PC-3 (cell line): ENCODE results near the gene RALGAPA1. TPM values are rescaled to one million over a fixed set of nuclear protein-coding genes. Genes with fewer than 3 reads are reported as not detected.

Source experiments
- ATAC-seq: fragments of 200-7000 bp; cut with Tn5 transposase; 2 replicates; pipeline ENCODE4 v1.9.1; 2020; ENCODE audit warnings: mild to moderate bottlenecking, moderate library complexity
- BruUV-seq: library from RNA; stranded (reverse); fragments of 400-500 nt; replicated peaks from 2 replicates; lab custom pipeline; 2021; lab: Mats Ljungman, UMichigan
- CTCF ChIA-PET: fragments of 300-600 bp; sonication (Branson Sonifier 250); formaldehyde crosslinking; loops from one replicate; lab custom pipeline; 2022; ENCODE audit warnings: antibody characterized with exemption; lab: Charles Lee
- POLR2A ChIA-PET: fragments of 300-600 bp; sonication (Branson Sonifier 250); formaldehyde crosslinking; loops from one replicate; lab custom pipeline; 2022; ENCODE audit warnings: antibody characterized with exemption; ENCODE audit not compliant: unreplicated experiment; lab: Charles Lee
- DNase-seq: peaks from one replicate; pipeline ENCODE4 v3.0.0-alpha.2; 2015
- H2AFZ ChIP-seq: fragments of 300-600 bp; sonication (generic); 2 replicates; pipeline ENCODE4 v1.6.0; 2016; ENCODE audit warnings: antibody characterized with exemption, low read length
- H3F3A ChIP-seq: fragments of 300-600 bp; sonication (generic); one replicate; pipeline ENCODE4 v1.6.0; 2017; ENCODE audit warnings: antibody characterized with exemption, low read length, control low read depth, mild to moderate bottlenecking; ENCODE audit not compliant: unreplicated experiment
- H3K27ac ChIP-seq: fragments of 300-600 bp; sonication (generic); 2 replicates; pipeline ENCODE4 v1.5.1; 2016; ENCODE audit warnings: mild to moderate bottlenecking, low read length
- H3K27me3 ChIP-seq: fragments of 300-600 bp; sonication (generic); 2 replicates; pipeline ENCODE4 v1.6.1; 2016; ENCODE audit warnings: low read length, mixed read lengths
- H3K36me3 ChIP-seq: fragments of 300-600 bp; sonication (generic); 2 replicates; pipeline ENCODE4 v1.6.1; 2016; ENCODE audit warnings: low read depth, mixed run types, low read length, mixed read lengths
- H3K4me1 ChIP-seq: fragments of 300-600 bp; sonication (generic); 2 replicates; pipeline ENCODE4 v1.5.1; 2016; ENCODE audit warnings: low read length; ENCODE audit not compliant: insufficient read depth
- H3K4me2 ChIP-seq: fragments of 300-600 bp; sonication (generic); 2 replicates; pipeline ENCODE4 v1.6.0; 2016; ENCODE audit warnings: low read length
- H3K4me3 ChIP-seq: fragments of 300-600 bp; sonication (generic); 2 replicates; pipeline ENCODE4 v1.5.1; 2016; ENCODE audit warnings: mild to moderate bottlenecking, low read length, mixed read lengths
- H3K79me2 ChIP-seq: fragments of 300-600 bp; sonication (generic); 2 replicates; pipeline ENCODE4 v1.6.1; 2017; ENCODE audit warnings: low read length, mixed read lengths
- H3K9ac ChIP-seq: fragments of 300-600 bp; sonication (generic); 2 replicates; pipeline ENCODE4 v1.6.0; 2016; ENCODE audit warnings: mild to moderate bottlenecking, low read length
- H3K9me2 ChIP-seq: fragments of 300-600 bp; sonication (generic); replicated peaks from 2 replicates; pipeline ENCODE4 v1.6.1; 2016; ENCODE audit warnings: mixed run types, low read length, mixed read lengths
- H3K9me3 ChIP-seq: fragments of 300-600 bp; sonication (generic); 2 replicates; pipeline ENCODE4 v1.6.1; 2016; ENCODE audit warnings: low read length, mixed read lengths
- H4K20me1 ChIP-seq: fragments of 300-600 bp; sonication (generic); 2 replicates; pipeline ENCODE4 v1.6.1; 2016; ENCODE audit warnings: low read length, mixed read lengths
- CTCF ChIP-seq: fragments of 300-600 bp; sonication (generic); conservative IDR thresholded peaks from 2 replicates; pipeline ENCODE4 v1.5.1; 2017; ENCODE audit warnings: antibody characterized with exemption, low read depth, mild to moderate bottlenecking, low read length
- EZH2 ChIP-seq: fragments of 300-600 bp; sonication (generic); IDR thresholded peaks from one replicate; pipeline ENCODE4 v1.6.1; 2017; ENCODE audit warnings: antibody characterized with exemption, mild to moderate bottlenecking, low read length; ENCODE audit not compliant: unreplicated experiment
- EZH2phosphoT487 ChIP-seq: fragments of 300-600 bp; sonication (generic); IDR thresholded peaks from 2 replicates; pipeline ENCODE4 v1.6.1; 2018; ENCODE audit warnings: mild to moderate bottlenecking, antibody characterized with exemption, low read length, borderline replicate concordance
- intact Hi-C: fragments of 100-400 bp; cut with micrococcal nuclease; formaldehyde crosslinking; loops from 2 replicates; pipeline ENCODE4 v1.9.0; 2023
- total RNA-seq: library from RNA; depleted of rRNA; stranded (reverse); fragments of >200 nt; gene quantifications from 2 replicates; pipeline ENCODE4 v1.2.3, GENCODE V29; 2014

RALGAPA1 gene
- total RNA-seq, 1 experiment from 2014 or later = 20.3 TPM

GRCh38 chr14:35543006-35543405 lies 266.1 kb downstream of the RALGAPA1 start:
- Histone ChIP-seq H2AFZ (no peak overlapping the region), H3K27ac (no peak overlapping the region), H3K27me3 (no peaks in the 10 kb centered on the region), H4K20me1 (no peaks in the 10 kb centered on the region), H3K79me2 (no peaks in the 10 kb centered on the region), H3K4me3 (no peak overlapping the region), H3K4me1 (0 out of 2 replicates have a peak, but pooled peaks cover 7% of the 10 kb centered on the region), H3K9me3 (no peaks in the 10 kb centered on the region), H3K36me3 (no peaks in the 10 kb centered on the region), H3K9ac (no peak overlapping the region), H3F3A (no peaks in the 10 kb centered on the region), H3K9me2 (no peaks in the 10 kb centered on the region), H3K4me2 (no peak overlapping the region)
- TF ChIP-seq CTCF (no peak), EZH2phosphoT487 (no peak), EZH2 (no peak)
- ATAC-seq (no peak), DNase-seq (no peak)
- ChIA-PET POLR2A (no interaction called here), CTCF (interaction anchor here (0.6 kb wide), 1 partner anchor 104 kb away, joined by 14 read pairs; no protein-coding TSS in a partner anchor)
- intact Hi-C loops = no loop called here
- BruUV-seq = no TSS peak

- H4K20me1 ChIP-seq = no peaks in the 10 kb centered on the region
- DNase-seq = no peak
- H2AFZ ChIP-seq = no peak overlapping the region
- H3K4me1 ChIP-seq = 0 out of 2 replicates have a peak, but pooled peaks cover 7% of the 10 kb centered on the region
- no peak for ATAC-seq
- H3K36me3 ChIP-seq = no peaks in the 10 kb centered on the region
- POLR2A ChIA-PET = no interaction called here
- no TSS peak for BruUV-seq
- no peak overlapping the region for H3K9ac ChIP-seq
- no peak overlapping the region for H3K4me2 ChIP-seq
- H3K27me3 ChIP-seq = peaks cover 2% of the 10 kb centered on the region
- CTCF ChIA-PET = no interaction called here
- H3K79me2 ChIP-seq = no peaks in the 10 kb centered on the region
- no peak overlapping the region for H3K4me3 ChIP-seq
- no peaks in the 10 kb centered on the region for H3K9me3 ChIP-seq
- no peak overlapping the region for H3K27ac ChIP-seq
- no peak for TF ChIP-seq EZH2phosphoT487
- TF ChIP-seq CTCF = no peak
- no peak for TF ChIP-seq EZH2
- H3F3A ChIP-seq = no peaks in the 10 kb centered on the region
- no peaks in the 10 kb centered on the region for H3K9me2 ChIP-seq
- intact Hi-C loops = loop anchor here (10.0 kb wide), 1 partner anchor 275 kb away; no protein-coding TSS in a partner anchor
Measured at GRCh38 chr14:35539969-35540368, 269.1 kb downstream of the RALGAPA1 start.

GRCh38 chr14:35535483-35536112 lies 273.5 kb downstream of the RALGAPA1 start:
- Histone ChIP-seq H3K9me2 (no peaks in the 10 kb centered on the region), H4K20me1 (no peaks in the 10 kb centered on the region), H3F3A (no peaks in the 10 kb centered on the region), H3K4me3 (no peak overlapping the region), H3K9me3 (no peaks in the 10 kb centered on the region), H3K4me1 (no peaks in the 10 kb centered on the region; the same call in 1 of the 2 replicates), H3K79me2 (no peaks in the 10 kb centered on the region), H3K9ac (no peak overlapping the region), H3K27me3 (peaks cover 38% of the 10 kb centered on the region), H3K4me2 (no peak overlapping the region), H2AFZ (no peak overlapping the region), H3K36me3 (no peaks in the 10 kb centered on the region), H3K27ac (no peak overlapping the region)
- intact Hi-C loops = loop anchor here (10.0 kb wide), 1 partner anchor 279 kb away; no protein-coding TSS in a partner anchor
- TF ChIP-seq CTCF (no peak), EZH2 (no peak), EZH2phosphoT487 (no peak)
- no TSS peak for BruUV-seq
- ChIA-PET CTCF (no interaction called here), POLR2A (no interaction called here)
- no peak for DNase-seq
- ATAC-seq = no peak
